OCI-LY7 (cell line): ENCODE measurements around the gene SLC9A6.

ENCODE experiments used
- EZH2phosphoT487 ChIP-seq: fragments of 200-600 bp; sonication (generic); IDR thresholded peaks from 2 replicates; pipeline ENCODE4 v1.6.1; 2018; ENCODE audit warnings: low read depth, borderline replicate concordance, mild to moderate bottlenecking, mixed run types, antibody characterized with exemption, low read length, moderate library complexity, mixed read lengths
- TF ChIP-seq, protein P1 (sequence below): fragments of 200-600 bp; sonication (generic); conservative IDR thresholded peaks from 2 replicates; pipeline ENCODE4 v1.5.1; 2014; ENCODE audit warnings: mild to moderate bottlenecking, antibody characterized with exemption, low read length, moderate library complexity, mixed read lengths

DNA sequence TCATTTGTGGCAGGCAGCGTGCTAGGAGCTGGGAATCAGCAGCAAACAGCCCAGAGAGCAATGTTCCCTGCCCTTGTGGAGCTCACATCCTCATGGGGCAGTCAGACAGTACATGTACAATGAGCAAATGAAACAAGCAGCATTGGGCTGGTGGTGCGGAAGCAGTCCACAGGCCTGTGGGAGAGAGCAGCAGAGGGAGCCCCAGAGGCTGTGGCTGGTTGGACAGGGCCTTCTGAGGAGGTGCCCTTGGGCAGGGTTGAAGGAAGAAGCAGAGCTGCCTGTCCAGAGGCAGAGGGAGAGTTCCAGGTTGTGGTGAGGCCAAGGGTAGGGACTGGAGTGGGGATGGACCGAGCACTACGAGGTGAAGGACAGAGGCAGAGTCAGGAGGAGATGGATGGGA, 33.9 kb upstream of the SLC9A6 start:
- TF ChIP-seq, protein P1, sequence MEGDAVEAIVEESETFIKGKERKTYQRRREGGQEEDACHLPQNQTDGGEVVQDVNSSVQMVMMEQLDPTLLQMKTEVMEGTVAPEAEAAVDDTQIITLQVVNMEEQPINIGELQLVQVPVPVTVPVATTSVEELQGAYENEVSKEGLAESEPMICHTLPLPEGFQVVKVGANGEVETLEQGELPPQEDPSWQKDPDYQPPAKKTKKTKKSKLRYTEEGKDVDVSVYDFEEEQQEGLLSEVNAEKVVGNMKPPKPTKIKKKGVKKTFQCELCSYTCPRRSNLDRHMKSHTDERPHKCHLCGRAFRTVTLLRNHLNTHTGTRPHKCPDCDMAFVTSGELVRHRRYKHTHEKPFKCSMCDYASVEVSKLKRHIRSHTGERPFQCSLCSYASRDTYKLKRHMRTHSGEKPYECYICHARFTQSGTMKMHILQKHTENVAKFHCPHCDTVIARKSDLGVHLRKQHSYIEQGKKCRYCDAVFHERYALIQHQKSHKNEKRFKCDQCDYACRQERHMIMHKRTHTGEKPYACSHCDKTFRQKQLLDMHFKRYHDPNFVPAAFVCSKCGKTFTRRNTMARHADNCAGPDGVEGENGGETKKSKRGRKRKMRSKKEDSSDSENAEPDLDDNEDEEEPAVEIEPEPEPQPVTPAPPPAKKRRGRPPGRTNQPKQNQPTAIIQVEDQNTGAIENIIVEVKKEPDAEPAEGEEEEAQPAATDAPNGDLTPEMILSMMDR = no peak
- no peak for TF ChIP-seq EZH2phosphoT487
